ENCODE results near the gene MPG.

MPG gene

GRCh38 chr16:53346-54236 lies 24.4 kb upstream of the MPG start, which contains the start of the genes POLR3K and SNRNP25:
Gene POLR3K, minus strand, starts transcription at chr16:53608. Its CDS starts 22 bp downstream, at chr16:53586.
Gene SNRNP25, plus strand, starts transcription at chr16:53828. Its CDS starts 189 bp downstream, at chr16:54017.
- peak; percentile 97 for DNase-seq

- DNase-seq: no peak
Measured at GRCh38 chr16:54237-54581, 23.8 kb upstream of the MPG start.

- DNase-seq: no peak
Measured at GRCh38 chr16:55571-56136, 22.4 kb upstream of the MPG start.

GRCh38 chr16:56231-56927 lies 21.6 kb upstream of the MPG start:
- no peak for DNase-seq

- DNase-seq: no peak
Measured at GRCh38 chr16:57711-58110, 20.3 kb upstream of the MPG start.

GRCh38 chr16:58491-59439 lies 19.3 kb upstream of the MPG start:
- no peak for DNase-seq

- DNase-seq: no peak
Measured at GRCh38 chr16:59440-60059, 18.5 kb upstream of the MPG start.

- DNase-seq: no peak
Measured at GRCh38 chr16:60166-60565, 17.9 kb upstream of the MPG start.

- no peak for DNase-seq
Measured at GRCh38 chr16:60929-61878, 16.8 kb upstream of the MPG start.

GRCh38 chr16:61879-62281 lies 16.1 kb upstream of the MPG start:
- no peak for DNase-seq

GRCh38 chr16:62283-62967 lies 15.6 kb upstream of the MPG start:
- no peak for DNase-seq

- DNase-seq: no peak
Measured at GRCh38 chr16:62968-63391, 15.0 kb upstream of the MPG start.

GRCh38 chr16:63466-63865 lies 14.6 kb upstream of the MPG start:
- no peak for DNase-seq

GRCh38 chr16:63998-64913 lies 13.8 kb upstream of the MPG start:
- no peak for DNase-seq

GRCh38 chr16:64914-65255 lies 13.1 kb upstream of the MPG start:
- no peak for DNase-seq

- peak; percentile 68 for DNase-seq
Measured at GRCh38 chr16:65745-66144, 12.3 kb upstream of the MPG start.

GRCh38 chr16:66309-67182 lies 11.5 kb upstream of the MPG start:
- no peak for DNase-seq

- no peak for DNase-seq
Measured at GRCh38 chr16:67183-67791, 10.7 kb upstream of the MPG start.
